Limb (tissue), 2 donors: ENCODE measurements around the gene FOXB2.
A peak's percentile ranks its signal among the peaks of the same experiment; 100 is the strongest.
"Not testable (repeated sequence)": the region's sequence is repeated elsewhere in the genome, so short reads cannot be mapped to it uniquely, and the experiment has no call there.

ENCODE experiments used
- DNase-seq, 2 donors: peaks; one replicate each; pipeline ENCODE4 v3.0.0-alpha.2; 2016; ENCODE audit errors: extremely low spot score in 2 of 2

FOXB2 gene

GRCh38 chr9:77019236-77019925 is at the start of gene FOXB2:
FOXB2 (plus strand) TSS chr9:77019655; CDS start chr9:77019655, 0 bp downstream.
- peak in 1 of 2 donors; percentile 50 for DNase-seq

GRCh38 chr9:76969716-76970115 is 49.7 kb upstream of the FOXB2 start:
- DNase-seq: no peak

- DNase-seq: not testable (repeated sequence)
Observed at GRCh38 chr9:76978831-76979230, 40.6 kb upstream of the FOXB2 start.

- no peak for DNase-seq
Observed at GRCh38 chr9:76980566-76980965, 38.9 kb upstream of the FOXB2 start.

GRCh38 chr9:76984486-76984885 is 35.0 kb upstream of the FOXB2 start:
- DNase-seq: no peak

- no peak for DNase-seq
Observed at GRCh38 chr9:76985581-76985980, 33.9 kb upstream of the FOXB2 start.

- DNase-seq: no peak
Observed at GRCh38 chr9:76987594-76988200, 31.8 kb upstream of the FOXB2 start.

GRCh38 chr9:76988941-76989340 is 30.5 kb upstream of the FOXB2 start:
- no peak for DNase-seq

GRCh38 chr9:76989501-76989900 is 30.0 kb upstream of the FOXB2 start:
- no peak for DNase-seq

GRCh38 chr9:76996700-76997099 is 22.8 kb upstream of the FOXB2 start:
- peak in 1 of 2 donors; percentile 47 for DNase-seq

- no peak for DNase-seq
Observed at GRCh38 chr9:76999261-76999660, 20.2 kb upstream of the FOXB2 start.

GRCh38 chr9:77000330-77000729 is 19.1 kb upstream of the FOXB2 start:
- no peak for DNase-seq

GRCh38 chr9:77003366-77003765 is 16.1 kb upstream of the FOXB2 start:
- no peak for DNase-seq

GRCh38 chr9:77005216-77005615 is 14.2 kb upstream of the FOXB2 start:
- no peak for DNase-seq

GRCh38 chr9:77010527-77010926 is 8.9 kb upstream of the FOXB2 start:
- DNase-seq: no peak

GRCh38 chr9:77011973-77012821 is 7.3 kb upstream of the FOXB2 start:
- DNase-seq: peak; percentile 40 to 87

GRCh38 chr9:77013206-77013931 is 6.1 kb upstream of the FOXB2 start:
- peak in 1 of 2 donors; percentile 33 for DNase-seq

- peak in 1 of 2 donors; percentile 47 for DNase-seq
Observed at GRCh38 chr9:77013932-77014596, 5.4 kb upstream of the FOXB2 start.

GRCh38 chr9:77014597-77015263 is 4.7 kb upstream of the FOXB2 start:
- DNase-seq: peak in 1 of 2 donors; percentile 42

- DNase-seq: no peak
Observed at GRCh38 chr9:77015327-77016048, 4.0 kb upstream of the FOXB2 start.
